Bronchial epithelial cell (primary cell): Measurements from ENCODE around the gene MARCHF6. TPM values are rescaled to one million over a fixed set of nuclear protein-coding genes. Genes with fewer than 3 reads are reported as not detected.
"Not testable (repeated sequence)": the region's sequence is repeated elsewhere in the genome, so short reads cannot be mapped to it uniquely, and the experiment has no call there.

Experiments
- DNase-seq: peaks from one replicate; pipeline ENCODE4 v3.0.0-alpha.2; 2010; ENCODE audit warnings: low read depth
- FAIRE-seq: peaks from 2 replicates; lab custom pipeline; 2011; peaks lifted over from hg19 to GRCh38; lab: Jason Lieb, UNC
- H3K27me3 ChIP-seq: 2 replicates; pipeline ENCODE4 v1.5.1; 2011; ENCODE audit warnings: low read length; ENCODE audit not compliant: control insufficient read depth, insufficient read depth
- H3K36me3 ChIP-seq: 2 replicates; pipeline ENCODE4 v1.5.1; 2011; ENCODE audit warnings: low read length; ENCODE audit not compliant: control insufficient read depth, insufficient read depth
- H3K4me3 ChIP-seq: 2 replicates; pipeline ENCODE4 v1.5.1; 2011; ENCODE audit warnings: mild to moderate bottlenecking, low read depth, low read length, control low read depth
- CTCF ChIP-seq: IDR thresholded peaks from 2 replicates; pipeline ENCODE4 v1.5.1; 2011; ENCODE audit warnings: mild to moderate bottlenecking, moderate library complexity, low read length, control low read depth, inconsistent platforms; ENCODE audit not compliant: insufficient read depth, severe bottlenecking
- total RNA-seq: library from RNA; depleted of rRNA; stranded (reverse); fragments of >200 nt; gene quantifications from 2 replicates; pipeline ENCODE4 v1.2.1, GENCODE V29; 2014

The MARCHF6 gene
- total RNA-seq, 1 donor from 2014 or later, result 62.7 TPM

- no peak for TF ChIP-seq CTCF
- H3K27me3 ChIP-seq, result peaks cover 2% of the 10 kb centered on the region
- no peak for DNase-seq
- no peaks in the 10 kb centered on the region for H3K36me3 ChIP-seq
- no peak overlapping the region for H3K4me3 ChIP-seq
- no peak for FAIRE-seq
Observed at GRCh38 chr5:10339058-10339811, 14.3 kb upstream of the MARCHF6 start.

- DNase-seq, result no peak
- no peak for FAIRE-seq
- Histone ChIP-seq H3K27me3 (no peaks in the 10 kb centered on the region), H3K36me3 (no peaks in the 10 kb centered on the region), H3K4me3 (no peak overlapping the region)
- no peak for TF ChIP-seq CTCF
Observed at GRCh38 chr5:10339958-10340357, 13.5 kb upstream of the MARCHF6 start.

GRCh38 chr5:10343486-10343885, 10.0 kb upstream of the MARCHF6 start:
- TF ChIP-seq CTCF, result no peak
- no peak for DNase-seq
- no peaks in the 10 kb centered on the region for H3K36me3 ChIP-seq
- no peaks in the 10 kb centered on the region for H3K27me3 ChIP-seq
- H3K4me3 ChIP-seq, result no peak overlapping the region
- no peak for FAIRE-seq

GRCh38 chr5:10344461-10345106, 8.9 kb upstream of the MARCHF6 start:
- DNase-seq, H3K36me3 ChIP-seq, H3K27me3 ChIP-seq, FAIRE-seq, H3K4me3 ChIP-seq: not testable (repeated sequence)

GRCh38 chr5:10348258-10348657, 5.2 kb upstream of the MARCHF6 start:
- DNase-seq, result no peak
- H3K4me3 ChIP-seq, result no peak overlapping the region
- no peak for FAIRE-seq
- TF ChIP-seq CTCF, result no peak
- H3K27me3 ChIP-seq, result no peaks in the 10 kb centered on the region
- H3K36me3 ChIP-seq, result no peaks in the 10 kb centered on the region

GRCh38 chr5:10351199-10351905, 2.1 kb upstream of the MARCHF6 start:
- TF ChIP-seq CTCF, result no peak
- Histone ChIP-seq H3K4me3 (no peak overlapping the region), H3K27me3 (no peaks in the 10 kb centered on the region), H3K36me3 (no peaks in the 10 kb centered on the region)
- peak; percentile 28 for FAIRE-seq
- peak; percentile 95 for DNase-seq
